ENCODE results near the gene TMEM169.

The TMEM169 gene

GRCh38 chr2:216074794-216075193, 6.9 kb upstream of the TMEM169 start (continued):
- TF ChIP-seq PRDM2 (tag by site-specific recombination; IDR thresholded peaks at IDR 0.05; ENCODE audit: borderline replicate concordance) (no peak), ZXDB (tag by site-specific recombination; IDR thresholded peaks at IDR 0.05) (no peak), ZNF777 (tag by site-specific recombination; IDR thresholded peaks at IDR 0.05; ENCODE audit: borderline replicate concordance) (no peak), ZNF223 (tag by site-specific recombination; IDR thresholded peaks at IDR 0.05) (no peak), SP3 (tag by site-specific recombination; IDR thresholded peaks at IDR 0.05) (no peak), KLF1 (tag by site-specific recombination; IDR thresholded peaks at IDR 0.05) (no peak), ZFHX2 (tag by site-specific recombination; conservative IDR thresholded peaks at IDR 0.05) (no peak), KLF16 (tag by site-specific recombination; IDR thresholded peaks at IDR 0.05) (no peak), ZFP69B (tag by site-specific recombination; IDR thresholded peaks at IDR 0.05) (no peak), ZNF133 (tag by site-specific recombination; IDR thresholded peaks at IDR 0.05) (no peak), ZNF214 (tag by site-specific recombination; IDR thresholded peaks at IDR 0.05; ENCODE audit: borderline replicate concordance) (no peak)

GRCh38 chr2:216075510-216076485, 5.9 kb upstream of the TMEM169 start:
- H3K27ac ChIP-seq (ENCODE audit: extremely low read depth, low read depth, low read length), result no peak overlapping the region
- no peak overlapping the region for H3K4me3 ChIP-seq (ENCODE audit: low read depth, low read length)
- TF ChIP-seq ZNF510 (tag by site-specific recombination; IDR thresholded peaks at IDR 0.05; ENCODE audit: insufficient replicate concordance), result no peak
- no peak for TF ChIP-seq ZNF184 (tag by site-specific recombination; IDR thresholded peaks at IDR 0.05)
- no peak for TF ChIP-seq ZBTB20 (tag by site-specific recombination; IDR thresholded peaks at IDR 0.05)
- TF ChIP-seq RBAK (tag by site-specific recombination; IDR thresholded peaks at IDR 0.05), result no peak
- no peak for TF ChIP-seq KLF7 (tag by site-specific recombination; IDR thresholded peaks at IDR 0.05; ENCODE audit: borderline replicate concordance)
- no peak for TF ChIP-seq ZNF324 (tag by site-specific recombination; IDR thresholded peaks at IDR 0.05)
- TF ChIP-seq ZNF830 (tag by site-specific recombination; IDR thresholded peaks at IDR 0.05; ENCODE audit: low read depth), result no peak
- no peak for TF ChIP-seq ZNF416 (tag by site-specific recombination; IDR thresholded peaks at IDR 0.05)
- no peak for TF ChIP-seq ZNF211 (tag by site-specific recombination; IDR thresholded peaks at IDR 0.05; ENCODE audit: low read depth)
- no peak for TF ChIP-seq ZBTB48 (tag by site-specific recombination; IDR thresholded peaks at IDR 0.05)
- no peak for TF ChIP-seq ZNF596 (tag by site-specific recombination; IDR thresholded peaks at IDR 0.05)
- TF ChIP-seq ZNF76 (tag by site-specific recombination; IDR thresholded peaks at IDR 0.05; ENCODE audit: borderline replicate concordance, low read depth), result no peak
- no peak for TF ChIP-seq BCL6B (tag by site-specific recombination; IDR thresholded peaks at IDR 0.05)
- no peak for TF ChIP-seq ZNF621 (tag by site-specific recombination; IDR thresholded peaks at IDR 0.05)
- no peaks in the 10 kb centered on the region for H3K9me3 ChIP-seq (ENCODE audit: control insufficient read depth, insufficient read depth, low read depth, low read length)
- ChIA-PET CTCF (interaction anchor here (0.7 to 1.0 kb wide), 3 partner anchors 39 to 434 kb away, joined by 3 to 4 read pairs (median 3); no protein-coding TSS in a partner anchor), POLR2A (no interaction called here)
- no peaks in the 10 kb centered on the region for H3K4me1 ChIP-seq (ENCODE audit: control insufficient read depth, insufficient read depth, low read length)
- peaks cover 15 to 21% of the 10 kb centered on the region in 2 experiments for H3K36me3 ChIP-seq (ENCODE audit: control insufficient read depth in 2 of 2, insufficient read depth in 1 of 2, low read length in 2 of 2)

Data from HEK293 (cell line).